GM12878 (cell line): Measurements from ENCODE around the gene TASL.

Source experiments
- CBX5 ChIP-seq: sonication (generic); IDR thresholded peaks from 2 replicates; pipeline ENCODE4 v1.6.1; 2016; ENCODE audit warnings: low read depth, moderate library complexity, mild to moderate bottlenecking, inconsistent platforms
- ESRRA ChIP-seq: IDR thresholded peaks from 2 replicates; pipeline ENCODE4 v1.6.1; 2012; ENCODE audit warnings: mild to moderate bottlenecking, low read length, improper control_type of control experiment
- EZH2 ChIP-seq: IDR thresholded peaks from 2 replicates; pipeline ENCODE4 v1.6.1; 2012; ENCODE audit warnings: low read depth, mild to moderate bottlenecking, control low read depth, inconsistent platforms, low read length, borderline replicate concordance; ENCODE audit not compliant: control insufficient read depth
- FOXM1 ChIP-seq: IDR thresholded peaks from 2 replicates; pipeline ENCODE4 v1.6.1; 2012; ENCODE audit warnings: low read depth, mild to moderate bottlenecking, inconsistent platforms, low read length, moderate library complexity
- GABPA ChIP-seq: IDR thresholded peaks from 2 replicates; pipeline ENCODE4 v1.6.1; 2014; ENCODE audit warnings: antibody characterized with exemption, low read depth, mild to moderate bottlenecking, inconsistent platforms
- MAX ChIP-seq: IDR thresholded peaks from 2 replicates; pipeline ENCODE4 v1.6.1; 2012; ENCODE audit warnings: low read depth, low read length, improper control_type of control experiment
- MYC ChIP-seq: IDR thresholded peaks from 2 replicates; pipeline ENCODE4 v1.6.1; 2011; ENCODE audit warnings: mild to moderate bottlenecking, low read length, moderate library complexity, inconsistent platforms; ENCODE audit not compliant: insufficient read depth, insufficient replicate concordance, insufficient read length, severe bottlenecking
- NR2F1 ChIP-seq: fragments of 450-650 bp; conservative IDR thresholded peaks from 2 replicates; pipeline ENCODE4 v1.6.1; 2017; ENCODE audit warnings: mild to moderate bottlenecking
- POLR2A ChIP-seq: IDR thresholded peaks from 2 replicates; pipeline ENCODE4 v1.6.1; 2011; ENCODE audit warnings: low read depth, mild to moderate bottlenecking, low read length
- POLR2AphosphoS5 ChIP-seq: IDR thresholded peaks from 2 replicates; pipeline ENCODE4 v1.6.1; 2011; ENCODE audit warnings: mild to moderate bottlenecking, low read length, inconsistent platforms
- REST ChIP-seq: IDR thresholded peaks from 2 replicates; pipeline ENCODE4 v1.6.1; 2012; ENCODE audit warnings: mild to moderate bottlenecking, low read depth, low read length
- USF2 ChIP-seq: IDR thresholded peaks from 2 replicates; pipeline ENCODE4 v1.6.1; 2011; ENCODE audit warnings: low read depth, low read length, improper control_type of control experiment, borderline replicate concordance
- TF ChIP-seq, protein P1 (sequence below), 3 experiments: IDR thresholded peaks in 2 of 3; conservative IDR thresholded peaks in 1 of 3; 2 replicates each; pipeline ENCODE4 v1.5.1; 2011; ENCODE audit warnings: low read depth in 3 of 3, low read length in 3 of 3, mild to moderate bottlenecking in 3 of 3, control low read depth in 2 of 3, moderate library complexity in 2 of 3, inconsistent platforms in 1 of 3, mixed read lengths in 1 of 3; ENCODE audit not compliant: control insufficient read depth in 2 of 3, insufficient read depth in 1 of 3; ENCODE audit errors: extremely low read depth in 1 of 3
- TF ChIP-seq, protein P2 (sequence below): fragments of 450-650 bp; IDR thresholded peaks from 2 replicates; pipeline ENCODE4 v1.6.1; 2017; ENCODE audit warnings: mild to moderate bottlenecking, moderate library complexity

DNA sequence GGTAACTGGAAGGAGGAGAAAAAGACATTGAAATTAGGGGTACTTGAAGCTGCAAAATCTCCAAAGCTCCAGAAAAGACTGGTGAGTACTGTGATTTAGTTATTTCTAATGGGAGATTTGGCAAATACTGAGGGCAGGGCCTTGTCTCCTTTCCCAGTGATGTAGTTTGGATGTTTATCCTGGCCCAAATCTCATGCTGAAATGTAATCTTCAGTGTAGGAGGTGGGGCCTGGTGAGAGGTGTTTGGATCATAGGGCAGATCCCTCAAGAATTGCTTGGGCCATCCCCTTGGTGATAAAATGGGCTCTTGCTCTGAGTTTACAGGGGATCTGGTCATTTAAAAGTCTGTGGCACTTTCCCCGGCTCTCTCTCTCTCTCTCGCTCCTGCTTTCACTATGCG lies 42.6 kb upstream of the TASL start:
- TF ChIP-seq CBX5 (no peak), GABPA (no peak), USF2 (no peak), ESRRA (no peak), POLR2A (no peak), REST (no peak), MYC (no peak), POLR2AphosphoS5 (no peak), NR2F1 (no peak), FOXM1 (no peak), EZH2 (no peak), MAX (no peak)
- TF ChIP-seq, protein P1, sequence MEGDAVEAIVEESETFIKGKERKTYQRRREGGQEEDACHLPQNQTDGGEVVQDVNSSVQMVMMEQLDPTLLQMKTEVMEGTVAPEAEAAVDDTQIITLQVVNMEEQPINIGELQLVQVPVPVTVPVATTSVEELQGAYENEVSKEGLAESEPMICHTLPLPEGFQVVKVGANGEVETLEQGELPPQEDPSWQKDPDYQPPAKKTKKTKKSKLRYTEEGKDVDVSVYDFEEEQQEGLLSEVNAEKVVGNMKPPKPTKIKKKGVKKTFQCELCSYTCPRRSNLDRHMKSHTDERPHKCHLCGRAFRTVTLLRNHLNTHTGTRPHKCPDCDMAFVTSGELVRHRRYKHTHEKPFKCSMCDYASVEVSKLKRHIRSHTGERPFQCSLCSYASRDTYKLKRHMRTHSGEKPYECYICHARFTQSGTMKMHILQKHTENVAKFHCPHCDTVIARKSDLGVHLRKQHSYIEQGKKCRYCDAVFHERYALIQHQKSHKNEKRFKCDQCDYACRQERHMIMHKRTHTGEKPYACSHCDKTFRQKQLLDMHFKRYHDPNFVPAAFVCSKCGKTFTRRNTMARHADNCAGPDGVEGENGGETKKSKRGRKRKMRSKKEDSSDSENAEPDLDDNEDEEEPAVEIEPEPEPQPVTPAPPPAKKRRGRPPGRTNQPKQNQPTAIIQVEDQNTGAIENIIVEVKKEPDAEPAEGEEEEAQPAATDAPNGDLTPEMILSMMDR (IDR thresholded peaks at IDR 0.05 in 2 of 3, conservative IDR thresholded peaks at IDR 0.05 in 1 of 3; ENCODE audit: control insufficient read depth in 2 of 3, extremely low read depth in 1 of 3, insufficient read depth in 1 of 3, low read depth in 3 of 3, low read length in 3 of 3) = no peak
- TF ChIP-seq, protein P2, sequence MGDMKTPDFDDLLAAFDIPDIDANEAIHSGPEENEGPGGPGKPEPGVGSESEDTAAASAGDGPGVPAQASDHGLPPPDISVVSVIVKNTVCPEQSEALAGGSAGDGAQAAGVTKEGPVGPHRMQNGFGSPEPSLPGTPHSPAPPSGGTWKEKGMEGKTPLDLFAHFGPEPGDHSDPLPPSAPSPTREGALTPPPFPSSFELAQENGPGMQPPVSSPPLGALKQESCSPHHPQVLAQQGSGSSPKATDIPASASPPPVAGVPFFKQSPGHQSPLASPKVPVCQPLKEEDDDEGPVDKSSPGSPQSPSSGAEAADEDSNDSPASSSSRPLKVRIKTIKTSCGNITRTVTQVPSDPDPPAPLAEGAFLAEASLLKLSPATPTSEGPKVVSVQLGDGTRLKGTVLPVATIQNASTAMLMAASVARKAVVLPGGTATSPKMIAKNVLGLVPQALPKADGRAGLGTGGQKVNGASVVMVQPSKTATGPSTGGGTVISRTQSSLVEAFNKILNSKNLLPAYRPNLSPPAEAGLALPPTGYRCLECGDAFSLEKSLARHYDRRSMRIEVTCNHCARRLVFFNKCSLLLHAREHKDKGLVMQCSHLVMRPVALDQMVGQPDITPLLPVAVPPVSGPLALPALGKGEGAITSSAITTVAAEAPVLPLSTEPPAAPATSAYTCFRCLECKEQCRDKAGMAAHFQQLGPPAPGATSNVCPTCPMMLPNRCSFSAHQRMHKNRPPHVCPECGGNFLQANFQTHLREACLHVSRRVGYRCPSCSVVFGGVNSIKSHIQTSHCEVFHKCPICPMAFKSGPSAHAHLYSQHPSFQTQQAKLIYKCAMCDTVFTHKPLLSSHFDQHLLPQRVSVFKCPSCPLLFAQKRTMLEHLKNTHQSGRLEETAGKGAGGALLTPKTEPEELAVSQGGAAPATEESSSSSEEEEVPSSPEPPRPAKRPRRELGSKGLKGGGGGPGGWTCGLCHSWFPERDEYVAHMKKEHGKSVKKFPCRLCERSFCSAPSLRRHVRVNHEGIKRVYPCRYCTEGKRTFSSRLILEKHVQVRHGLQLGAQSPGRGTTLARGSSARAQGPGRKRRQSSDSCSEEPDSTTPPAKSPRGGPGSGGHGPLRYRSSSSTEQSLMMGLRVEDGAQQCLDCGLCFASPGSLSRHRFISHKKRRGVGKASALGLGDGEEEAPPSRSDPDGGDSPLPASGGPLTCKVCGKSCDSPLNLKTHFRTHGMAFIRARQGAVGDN = no peak
